HG03457 (cell line): ENCODE results near the gene EEF2.
A peak's percentile ranks its signal among the peaks of the same experiment; 100 is the strongest.
"Not testable (repeated sequence)": the region's sequence is repeated elsewhere in the genome, so short reads cannot be mapped to it uniquely, and the experiment has no call there.

Experiments used
- ATAC-seq: cut with Tn5 transposase; IDR thresholded peaks from one replicate; pipeline ENCODE4 v1.9.1; 2021; ENCODE audit warnings: moderate number of reproducible peaks; ENCODE audit not compliant: unreplicated experiment

Gene EEF2

DNA sequence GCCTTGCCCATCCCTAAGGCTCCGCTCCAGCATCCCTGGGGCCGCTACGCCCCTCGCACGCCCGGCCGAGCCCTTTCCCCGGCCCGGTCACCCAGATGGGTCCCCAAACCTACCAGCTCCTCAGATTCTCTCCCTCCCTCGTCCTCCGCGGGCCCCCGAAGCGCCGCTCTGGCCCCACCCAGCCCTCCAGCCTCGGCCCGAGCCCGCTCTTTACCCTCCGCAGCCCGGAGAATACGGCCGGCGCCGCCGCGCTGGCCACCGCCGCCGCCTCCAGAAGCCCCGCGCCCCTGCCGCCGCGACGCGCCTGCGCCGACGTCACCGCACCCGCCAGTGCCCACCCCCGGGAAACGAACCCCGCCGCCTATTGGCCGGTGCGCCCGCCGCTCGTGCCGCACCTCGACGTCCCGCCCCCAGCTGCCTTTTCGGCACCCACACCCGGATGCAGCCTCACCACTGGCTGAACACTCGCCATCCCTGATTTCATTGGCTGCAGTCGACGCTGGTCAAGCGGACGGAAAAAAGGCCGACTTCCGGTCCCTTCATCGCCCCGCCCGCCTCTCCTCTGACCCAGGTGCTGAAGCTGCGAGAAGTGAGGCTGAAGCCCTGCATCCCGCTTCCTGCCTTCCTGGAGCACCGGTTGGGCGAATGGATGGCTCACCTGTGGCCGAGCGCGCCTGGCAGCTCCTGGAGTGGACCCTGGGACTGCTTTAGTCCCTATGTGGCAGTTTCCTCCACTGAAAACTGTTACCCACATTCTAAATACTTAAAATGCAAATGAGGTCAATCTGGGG lies 14.3 kb downstream of the EEF2 start, which contains the start of gene DAPK3:
Gene DAPK3, minus strand, starts transcription at position 292 of the 791 bp plus-strand sequence. CDS start 1,364 bp downstream, outside the sequence.
- peak; percentile 85 for ATAC-seq

DNA sequence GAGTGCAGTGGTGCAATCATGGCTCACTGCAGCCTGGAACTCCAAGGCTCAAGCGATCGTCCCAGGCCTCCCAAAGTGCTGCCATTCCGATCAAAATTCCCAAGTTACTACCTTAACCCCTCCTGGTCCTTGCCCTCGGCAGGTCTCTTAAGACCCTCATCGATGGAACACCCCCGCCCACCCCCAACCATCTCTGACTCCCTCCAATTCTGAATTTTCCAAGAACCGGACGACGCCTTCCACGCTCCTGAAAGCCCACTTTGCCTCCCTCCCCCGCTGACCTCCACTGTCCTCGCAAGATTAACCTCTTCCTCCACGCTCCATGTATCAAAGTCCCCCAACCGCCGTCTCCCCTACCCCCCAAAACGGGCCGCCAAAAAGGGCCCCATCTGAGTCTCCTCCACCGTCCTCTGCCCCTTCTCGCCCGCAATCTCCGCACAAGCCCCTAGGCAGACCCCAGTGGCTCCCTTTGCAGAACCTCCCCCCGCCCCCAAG lies 14.9 kb downstream of the EEF2 start:
- no peak for ATAC-seq

DNA sequence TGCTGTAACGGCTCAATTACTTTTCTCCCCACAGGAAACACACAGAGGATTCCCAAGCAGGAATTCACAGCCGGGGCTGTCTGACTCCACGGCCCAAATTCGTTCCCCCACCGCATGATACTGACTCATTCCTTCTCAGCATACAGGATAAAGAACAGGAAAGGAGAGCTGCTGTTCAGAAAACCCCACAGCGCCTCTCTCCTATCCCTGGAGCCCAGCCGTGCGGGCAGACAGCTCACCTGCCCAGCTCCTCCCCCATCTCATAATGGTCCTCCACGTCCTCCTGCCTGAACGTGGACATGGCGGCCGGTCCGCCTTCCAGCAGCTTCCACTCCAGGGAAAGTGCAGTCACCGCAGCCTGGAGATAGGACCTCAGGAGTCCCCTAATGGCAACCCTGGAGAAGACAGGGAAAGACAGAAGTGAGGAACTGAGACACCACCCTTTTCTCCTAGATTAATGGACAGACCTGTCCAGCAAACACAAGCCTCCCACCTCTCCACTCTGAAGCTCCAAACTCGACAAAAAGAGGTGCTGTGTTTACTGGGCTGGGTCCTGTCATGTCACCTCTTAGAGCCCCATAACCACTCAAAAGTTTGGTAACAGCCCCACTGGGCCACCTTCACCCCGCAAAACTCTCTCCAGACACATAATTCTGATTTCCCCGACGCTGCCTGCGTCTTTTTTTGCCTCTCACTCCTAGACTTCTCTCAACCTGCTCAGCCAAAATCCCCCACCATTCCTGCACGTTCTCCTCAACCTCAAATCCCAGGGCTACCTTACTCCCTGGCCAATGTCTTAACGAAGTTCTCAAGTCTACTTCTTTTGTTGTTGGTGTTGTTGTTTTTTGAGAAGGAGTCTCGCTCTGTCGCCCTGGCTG lies 15.6 kb downstream of the EEF2 start:
- no peak for ATAC-seq

DNA sequence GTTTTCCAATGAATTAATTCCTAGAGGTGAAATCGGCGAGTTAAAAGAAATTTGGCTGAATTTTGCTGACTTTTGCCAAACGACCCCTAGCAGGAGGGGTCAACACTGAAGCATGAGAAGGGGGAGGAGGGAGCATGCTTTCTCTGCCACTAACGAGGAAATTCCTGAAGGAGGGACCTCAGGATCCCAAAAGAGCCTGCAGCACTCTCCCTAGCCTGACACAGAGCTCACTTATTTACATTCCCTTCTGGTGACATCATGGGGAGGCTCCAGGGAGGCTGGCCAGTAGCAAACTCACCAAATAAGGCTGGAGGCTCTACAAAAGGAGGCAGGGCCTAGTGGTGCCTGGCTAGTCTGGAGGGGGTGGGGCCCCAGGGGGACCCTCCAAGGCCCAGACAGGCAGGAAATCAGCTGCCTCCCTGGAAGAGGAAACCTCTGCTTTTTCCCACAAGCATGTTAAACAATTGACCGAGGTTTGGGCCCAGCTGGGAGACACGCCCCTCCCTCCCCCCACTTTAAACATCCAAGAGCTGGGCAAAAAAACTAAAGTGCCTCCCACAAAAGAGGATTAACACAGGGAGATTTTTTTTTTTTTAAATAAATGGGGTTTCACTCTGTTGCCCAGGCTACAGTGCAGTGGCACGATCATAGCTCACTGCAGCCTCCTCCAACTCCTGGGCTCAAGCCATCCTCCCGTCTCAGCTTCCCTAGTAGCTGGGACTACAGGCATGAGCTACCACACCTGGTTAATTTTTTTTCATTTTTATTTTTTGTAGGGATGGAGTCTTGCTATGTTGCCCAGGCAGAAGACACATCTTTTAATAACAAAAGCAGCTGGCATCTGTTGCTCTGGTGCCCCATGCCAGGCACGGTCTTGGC lies 16.5 kb downstream of the EEF2 start:
- ATAC-seq: no peak

DNA sequence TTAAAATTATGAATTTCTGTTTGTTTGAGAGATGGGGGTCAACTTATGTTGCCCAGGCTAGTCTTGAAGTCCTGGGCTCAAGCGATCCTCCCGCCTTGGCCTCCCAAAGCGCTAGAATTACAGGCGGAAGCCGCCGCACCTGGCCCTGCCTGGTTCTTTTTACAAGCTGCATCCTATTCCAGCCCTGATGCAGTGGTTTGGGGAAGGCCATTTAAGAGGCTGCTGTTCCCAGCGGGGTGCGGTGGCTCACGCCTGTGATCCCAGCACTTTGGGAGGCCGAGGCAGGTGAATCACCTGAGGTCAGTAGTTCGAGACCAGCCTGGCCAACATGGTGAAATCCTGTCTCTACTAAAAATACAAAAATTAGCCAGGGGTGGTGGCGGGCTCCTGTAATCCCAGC lies 17.3 kb downstream of the EEF2 start:
- not testable (repeated sequence) for ATAC-seq

DNA sequence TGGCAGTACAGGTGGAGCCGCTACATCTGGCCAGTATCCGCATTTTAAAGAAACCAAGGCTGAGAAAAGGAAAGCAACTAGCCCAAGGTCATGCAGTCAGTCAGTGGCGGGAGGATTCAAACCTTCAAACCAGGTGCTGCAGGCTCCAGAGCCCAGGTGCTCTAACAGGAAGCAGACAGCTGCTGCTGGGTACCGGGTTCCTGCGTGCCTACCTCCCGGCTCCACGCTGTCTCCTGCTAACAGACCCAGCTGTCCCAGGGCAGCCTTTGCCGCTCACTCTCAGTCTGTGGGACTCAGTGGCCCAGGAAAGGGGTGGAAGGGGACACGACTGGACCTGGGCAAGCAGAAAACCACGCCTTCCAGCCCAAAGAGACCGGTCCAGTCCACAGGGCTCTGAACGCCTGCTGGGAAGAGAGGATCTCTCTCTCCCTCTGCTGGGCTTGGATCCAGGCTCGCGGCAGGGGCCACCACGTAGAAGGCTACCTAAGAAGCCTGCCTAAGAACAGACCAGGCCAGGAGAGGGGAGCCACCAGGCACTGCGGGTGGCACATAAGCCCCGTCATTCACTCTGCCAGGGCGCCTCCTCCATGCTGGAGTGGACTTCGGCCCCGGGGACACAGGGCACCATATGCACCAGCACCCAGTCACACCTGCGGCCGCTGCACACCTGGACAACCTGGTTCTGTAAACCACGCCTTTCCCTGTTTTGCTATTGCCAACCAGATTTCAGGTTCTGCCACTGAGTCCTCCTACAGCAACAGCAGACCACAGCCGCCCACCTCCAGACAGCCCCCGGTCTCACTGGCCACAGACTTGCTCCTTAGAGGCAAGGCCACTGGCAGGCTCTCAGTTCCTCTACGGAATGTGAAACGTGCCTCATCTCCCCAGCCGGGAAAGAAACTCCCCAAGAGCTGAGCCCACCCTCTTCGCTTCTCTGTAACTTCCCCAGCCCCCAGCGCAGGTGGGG lies 18.9 kb downstream of the EEF2 start:
- no peak for ATAC-seq

DNA sequence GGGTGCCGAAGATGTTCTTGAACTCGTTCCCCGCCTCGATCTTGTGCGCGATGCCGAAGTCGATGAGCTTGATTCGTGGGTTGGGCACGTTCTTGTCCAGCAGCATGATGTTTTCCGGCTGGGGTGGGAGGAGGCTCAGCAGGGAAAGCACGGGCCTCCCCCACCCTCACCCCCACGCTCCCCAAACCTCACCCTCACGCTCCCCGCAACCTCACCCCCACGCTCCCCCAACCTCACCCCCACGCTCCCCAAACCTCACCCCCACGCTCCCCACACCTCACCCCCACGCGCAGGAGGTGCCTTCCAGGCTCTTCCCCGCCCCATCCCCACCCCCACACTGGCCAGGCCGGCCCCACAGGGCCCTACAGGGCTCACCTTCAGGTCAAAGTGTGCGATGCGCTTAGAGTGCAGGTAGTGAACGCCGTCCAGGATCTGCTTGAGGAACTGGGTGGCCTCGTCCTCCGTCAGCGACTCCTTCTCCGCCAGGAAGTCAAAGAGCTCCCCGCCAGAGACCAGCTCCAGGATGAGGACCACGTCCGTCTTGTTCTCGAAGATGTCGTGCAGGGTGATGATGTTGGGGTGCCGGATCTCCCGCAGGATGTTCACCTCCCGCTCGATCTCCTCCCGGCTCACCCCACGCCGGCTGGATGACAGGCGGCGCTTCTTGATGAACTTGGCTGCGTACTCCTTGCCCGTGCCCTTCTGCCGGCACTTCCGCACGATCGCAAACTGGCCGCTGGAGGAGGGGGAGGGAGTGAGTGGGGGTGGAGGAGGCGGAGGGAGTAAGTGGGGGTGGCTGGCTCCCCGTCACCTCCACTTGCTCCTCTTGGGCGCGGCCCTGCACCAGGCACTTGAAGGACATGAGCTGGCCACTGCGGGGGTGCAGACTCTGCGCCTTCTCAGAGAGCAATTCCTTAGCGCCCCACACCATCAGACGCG lies 20.7 kb downstream of the EEF2 start:
- ATAC-seq: no peak

DNA sequence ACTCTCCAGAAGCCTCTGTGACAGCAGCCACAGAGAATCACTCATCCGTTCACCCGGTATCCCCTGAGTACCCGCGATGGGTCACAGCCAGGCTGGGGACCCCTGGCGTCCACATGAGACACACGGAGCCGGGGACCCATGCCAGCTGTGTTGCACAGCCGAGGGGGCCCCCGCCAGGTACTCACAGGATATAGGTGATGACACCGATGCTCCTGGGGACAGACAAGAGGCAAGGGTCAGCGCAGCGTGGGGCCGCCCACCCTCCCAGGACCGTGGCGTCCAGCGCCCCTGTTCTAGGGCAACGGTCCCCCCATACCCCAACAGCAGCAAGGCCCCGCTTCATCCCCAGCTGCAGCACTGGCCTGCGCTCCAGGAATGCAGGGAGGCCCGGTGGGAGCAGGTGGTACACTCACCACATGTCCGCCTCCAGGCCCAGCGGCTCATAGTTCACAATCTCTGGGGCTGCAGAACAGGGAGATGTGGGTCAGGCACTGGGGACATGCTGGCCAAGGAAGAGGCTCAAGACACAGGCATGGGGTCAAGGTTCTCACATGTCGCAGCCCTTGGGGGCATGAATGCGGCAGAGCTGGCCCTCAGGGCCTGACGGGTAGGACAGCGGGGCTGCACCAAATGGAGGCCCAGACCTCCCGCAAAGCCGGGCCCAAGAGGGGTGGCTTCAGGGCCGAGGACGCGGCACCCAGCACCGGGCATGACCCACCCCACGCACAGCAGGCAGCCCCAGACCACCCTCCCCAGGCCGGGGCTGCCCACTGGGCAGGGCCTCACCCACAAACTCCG lies 21.6 kb downstream of the EEF2 start:
- ATAC-seq: no peak

DNA sequence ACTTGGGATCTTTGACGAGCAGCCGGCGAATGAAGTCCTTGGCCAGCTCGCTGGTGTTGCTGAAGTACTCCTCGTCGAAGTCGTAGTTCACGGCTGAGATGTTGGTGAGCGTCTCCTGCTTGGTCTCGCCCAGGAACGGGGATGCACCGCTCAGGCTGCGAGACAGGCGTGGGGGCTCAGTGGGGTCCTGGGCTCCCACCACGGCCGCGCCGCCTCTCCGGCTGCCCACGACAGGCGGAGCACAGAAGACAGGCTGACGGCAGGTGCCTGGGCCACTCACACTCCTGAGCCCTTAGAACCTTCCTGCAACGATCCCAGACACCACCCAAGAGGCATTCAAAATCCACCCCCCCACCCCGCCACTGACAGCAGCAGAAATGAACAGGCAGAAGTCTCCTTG lies 24.3 kb downstream of the EEF2 start:
- ATAC-seq: no peak

DNA sequence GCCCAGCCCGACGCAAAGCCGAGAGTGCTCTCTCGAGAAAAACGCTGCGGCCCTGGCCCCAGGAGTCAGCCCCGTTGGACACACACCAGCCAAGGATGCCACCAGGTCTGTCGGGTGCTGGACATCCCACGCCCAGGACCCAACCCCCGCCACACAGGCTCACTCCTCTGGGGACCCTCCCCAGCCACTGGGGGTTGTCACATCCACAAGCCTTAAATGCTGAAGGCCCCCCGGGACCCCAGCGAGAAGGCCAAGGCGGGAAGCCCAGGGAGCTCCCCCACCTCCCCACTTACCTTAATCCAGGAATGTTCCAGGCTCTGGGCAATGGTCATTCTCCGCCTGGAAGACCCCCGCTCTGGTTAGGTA lies 25.5 kb downstream of the EEF2 start:
- no peak for ATAC-seq

DNA sequence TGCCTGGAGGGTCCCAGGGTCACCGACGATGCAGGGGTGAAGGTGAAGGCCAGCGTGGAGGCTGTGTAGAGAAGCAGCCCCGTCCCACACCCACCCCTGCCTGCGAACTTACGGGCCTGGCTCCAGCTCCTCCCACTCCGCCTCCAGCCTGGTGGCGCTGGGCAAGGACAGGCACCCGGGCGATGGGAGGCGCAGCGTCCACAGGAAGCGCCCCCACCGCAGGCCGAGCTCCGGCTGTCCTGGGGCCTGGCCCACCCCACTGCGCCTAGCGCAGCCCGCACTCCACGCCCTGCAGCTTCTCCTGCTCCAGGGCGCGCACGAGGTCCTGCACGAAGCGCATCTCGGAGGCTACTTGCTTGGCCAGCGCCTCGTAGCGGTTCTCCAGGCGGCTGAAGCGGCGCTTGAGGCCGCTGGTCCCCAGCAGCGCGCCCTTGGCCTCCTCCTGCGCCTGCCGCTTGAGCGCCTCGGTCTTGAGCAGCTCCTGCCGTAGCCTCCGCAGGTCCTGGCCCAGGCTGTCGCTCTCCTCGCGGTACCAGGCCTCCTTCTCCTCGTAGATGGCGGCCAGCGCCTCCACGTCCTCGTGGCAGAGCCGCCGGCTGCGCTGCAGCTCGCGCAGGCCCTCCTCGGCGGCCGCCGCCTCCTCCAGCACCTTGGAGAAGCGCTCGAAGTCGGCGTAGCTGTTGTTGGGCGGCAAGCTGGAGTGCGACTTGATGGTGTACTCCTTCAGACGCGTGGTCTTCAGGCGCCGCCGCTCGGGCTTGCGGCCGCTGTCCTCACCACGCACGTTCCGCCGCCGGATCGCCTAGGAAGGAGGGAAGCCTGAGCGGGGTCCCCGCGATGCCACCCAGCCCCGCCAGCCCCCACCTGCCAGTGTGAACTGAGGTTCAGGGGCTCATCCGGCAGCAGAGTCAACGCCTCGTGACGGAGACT lies 26.2 kb downstream of the EEF2 start:
- no peak for ATAC-seq

DNA sequence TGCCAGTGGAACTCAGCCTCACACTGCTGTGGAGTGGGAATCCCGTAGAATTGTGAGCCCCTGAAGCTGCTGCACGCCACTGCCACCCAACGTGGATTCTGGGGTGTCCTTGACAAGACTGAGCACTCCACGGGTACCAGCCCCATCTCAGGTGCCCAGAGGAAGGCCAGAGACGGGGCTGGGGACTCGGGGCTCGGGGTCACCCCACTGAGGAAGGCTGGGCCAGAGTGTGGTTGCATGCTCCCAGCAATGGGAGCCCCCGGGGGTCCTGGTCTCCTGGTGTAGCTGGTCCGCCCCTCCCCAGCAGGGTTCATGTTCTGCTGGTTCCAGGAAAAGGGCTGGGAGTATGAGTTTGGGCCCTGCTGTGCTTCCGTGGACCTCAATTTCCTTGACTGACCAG lies 29.6 kb downstream of the EEF2 start:
- no peak for ATAC-seq

DNA sequence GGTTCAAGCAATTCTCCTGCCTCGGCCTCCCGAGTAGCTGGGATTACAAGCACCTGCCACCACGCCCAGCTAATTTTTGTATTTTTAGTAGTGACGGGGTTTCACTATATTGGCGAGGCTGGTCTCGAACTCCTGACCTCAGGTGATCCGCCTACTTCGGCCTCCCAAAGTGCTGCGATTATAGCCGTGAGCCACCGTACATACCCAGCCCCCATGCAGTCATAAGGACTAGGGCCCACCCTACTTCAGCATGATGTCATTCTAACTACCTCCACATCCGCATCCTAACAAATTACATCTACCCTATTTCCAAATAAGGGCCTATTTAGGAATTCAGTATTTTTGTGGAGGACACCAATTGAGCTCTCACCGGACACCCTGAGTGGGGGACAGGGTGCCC lies 30.0 kb downstream of the EEF2 start:
- not testable (repeated sequence) for ATAC-seq

DNA sequence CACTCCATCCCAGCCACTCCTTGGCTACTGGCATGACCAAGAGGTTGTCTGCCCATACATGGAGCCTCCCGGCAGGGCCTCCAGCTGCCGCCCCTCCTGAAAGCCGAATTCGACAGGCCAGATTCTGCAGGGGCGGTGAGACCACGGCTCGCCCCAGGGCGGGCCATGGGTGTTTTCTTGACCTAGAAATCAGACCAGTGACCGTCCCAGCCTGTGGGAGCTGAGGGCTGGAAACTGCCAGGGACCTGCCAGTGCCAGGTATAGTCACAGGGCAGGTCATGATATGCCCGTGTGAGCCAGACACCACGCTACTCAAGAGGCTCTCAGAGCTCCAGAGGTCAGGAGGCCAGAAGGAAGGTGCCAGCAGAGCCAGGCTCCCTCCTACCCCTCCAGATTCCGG lies 31.2 kb downstream of the EEF2 start:
- ATAC-seq: no peak

DNA sequence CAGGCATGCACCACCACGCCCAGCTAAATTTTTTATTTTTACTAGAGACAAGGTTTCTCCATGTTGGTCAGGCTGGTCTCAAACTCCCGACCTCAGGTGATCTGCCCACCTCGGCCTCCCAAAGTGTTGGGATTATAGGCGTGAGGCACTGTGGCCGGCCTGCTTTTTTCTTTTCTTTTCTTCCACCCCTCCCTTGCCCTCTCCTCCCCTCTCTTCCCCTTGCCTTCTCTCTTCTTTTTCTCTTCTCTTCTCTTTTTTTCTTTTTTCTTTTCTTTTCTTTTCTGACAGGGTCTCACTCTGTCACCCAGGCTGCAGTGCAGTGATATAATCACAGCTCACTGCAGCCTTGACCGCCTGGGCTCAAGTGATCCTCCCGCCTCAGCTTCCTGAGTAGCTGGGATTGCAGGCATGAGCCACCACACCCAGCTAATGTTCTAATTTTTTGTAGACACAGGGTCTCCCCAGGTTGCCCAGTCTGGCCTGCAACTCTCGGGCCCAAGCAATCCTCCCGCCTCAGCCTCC lies 32.4 kb downstream of the EEF2 start:
- ATAC-seq: not testable (repeated sequence)
